Measurements from ENCODE around the gene EDAR.

The EDAR gene

GRCh38 chr2:108920686-108921085, 68.3 kb downstream of the EDAR start:
- Histone ChIP-seq H3K4me1 (ENCODE audit: insufficient read depth, low read length, severe bottlenecking) (no peaks in the 10 kb centered on the region), H3K79me2 (ENCODE audit: insufficient read depth, low read length) (no peaks in the 10 kb centered on the region), H3K27me3 (ENCODE audit: insufficient read depth, low read length) (no peaks in the 10 kb centered on the region), H3K9ac (ENCODE audit: low read length) (no peak overlapping the region), H2AFZ (ENCODE audit: low read length) (no peak overlapping the region), H3F3A (ENCODE audit: insufficient read depth, low read length) (no peaks in the 10 kb centered on the region), H4K20me1 (ENCODE audit: insufficient read depth, low read length) (no peaks in the 10 kb centered on the region), H3K36me3 (ENCODE audit: insufficient read depth, low read length) (no peaks in the 10 kb centered on the region), H3K27ac (ENCODE audit: low read depth, low read length, poor library complexity, severe bottlenecking) (no peak overlapping the region), H3K4me3 (ENCODE audit: low read depth, low read length, poor library complexity, severe bottlenecking) (no peak overlapping the region), H3K4me2 (ENCODE audit: low read length) (no peak overlapping the region), H3K9me3 (ENCODE audit: low read length) (no peaks in the 10 kb centered on the region), H3K9me2 (ENCODE audit: low read depth, low read length) (no peaks in the 10 kb centered on the region)
- TF ChIP-seq CTCF (IDR thresholded peaks at IDR 0.05; ENCODE audit: low read length) (no peak), EZH2 (IDR thresholded peaks at IDR 0.05; ENCODE audit: borderline replicate concordance, low read length) (no peak)

- Histone ChIP-seq H3K79me2 (ENCODE audit: insufficient read depth, low read length) (no peaks in the 10 kb centered on the region), H3K27me3 (ENCODE audit: insufficient read depth, low read length) (no peaks in the 10 kb centered on the region), H3K4me1 (ENCODE audit: insufficient read depth, low read length, severe bottlenecking) (no peaks in the 10 kb centered on the region), H3K36me3 (ENCODE audit: insufficient read depth, low read length) (no peaks in the 10 kb centered on the region), H4K20me1 (ENCODE audit: insufficient read depth, low read length) (no peaks in the 10 kb centered on the region), H3K9me2 (ENCODE audit: low read depth, low read length) (no peaks in the 10 kb centered on the region), H3K9ac (ENCODE audit: low read length) (no peak overlapping the region), H3K4me2 (ENCODE audit: low read length) (no peak overlapping the region), H2AFZ (ENCODE audit: low read length) (no peak overlapping the region), H3K27ac (ENCODE audit: low read depth, low read length, poor library complexity, severe bottlenecking) (no peak overlapping the region), H3F3A (ENCODE audit: insufficient read depth, low read length) (no peaks in the 10 kb centered on the region), H3K9me3 (ENCODE audit: low read length) (no peaks in the 10 kb centered on the region), H3K4me3 (ENCODE audit: low read depth, low read length, poor library complexity, severe bottlenecking) (no peak overlapping the region)
- TF ChIP-seq CTCF (IDR thresholded peaks at IDR 0.05; ENCODE audit: low read length) (no peak), EZH2 (IDR thresholded peaks at IDR 0.05; ENCODE audit: borderline replicate concordance, low read length) (no peak)
These were observed 69.2 kb downstream of the EDAR start for GRCh38 chr2:108919571-108920373.

- no peaks in the 10 kb centered on the region for H3K4me1 ChIP-seq (ENCODE audit: insufficient read depth, low read length, severe bottlenecking)
- TF ChIP-seq EZH2 (IDR thresholded peaks at IDR 0.05; ENCODE audit: borderline replicate concordance, low read length) (no peak), CTCF (IDR thresholded peaks at IDR 0.05; ENCODE audit: low read length) (no peak)
- no peak overlapping the region for H2AFZ ChIP-seq (ENCODE audit: low read length)
- H3K9me2 ChIP-seq (ENCODE audit: low read depth, low read length): no peaks in the 10 kb centered on the region
- H3K9ac ChIP-seq (ENCODE audit: low read length): no peak overlapping the region
- no peaks in the 10 kb centered on the region for H4K20me1 ChIP-seq (ENCODE audit: insufficient read depth, low read length)
- no peaks in the 10 kb centered on the region for H3F3A ChIP-seq (ENCODE audit: insufficient read depth, low read length)
- H3K9me3 ChIP-seq (ENCODE audit: low read length): no peaks in the 10 kb centered on the region
- H3K4me2 ChIP-seq (ENCODE audit: low read length): no peak overlapping the region
- no peaks in the 10 kb centered on the region for H3K36me3 ChIP-seq (ENCODE audit: insufficient read depth, low read length)
- no peak overlapping the region for H3K27ac ChIP-seq (ENCODE audit: low read depth, low read length, poor library complexity, severe bottlenecking)
- H3K79me2 ChIP-seq (ENCODE audit: insufficient read depth, low read length): no peaks in the 10 kb centered on the region
- H3K27me3 ChIP-seq (ENCODE audit: insufficient read depth, low read length): no peaks in the 10 kb centered on the region
- H3K4me3 ChIP-seq (ENCODE audit: low read depth, low read length, poor library complexity, severe bottlenecking): no peak overlapping the region
These were observed 70.1 kb downstream of the EDAR start for GRCh38 chr2:108918941-108919341.
